ENCODE results near the gene MTMR12.
A peak's percentile ranks its signal among the peaks of the same experiment; 100 is the strongest.
"Not testable (repeated sequence)": the region's sequence is repeated elsewhere in the genome, so short reads cannot be mapped to it uniquely, and the experiment has no call there.

The MTMR12 gene

DNA sequence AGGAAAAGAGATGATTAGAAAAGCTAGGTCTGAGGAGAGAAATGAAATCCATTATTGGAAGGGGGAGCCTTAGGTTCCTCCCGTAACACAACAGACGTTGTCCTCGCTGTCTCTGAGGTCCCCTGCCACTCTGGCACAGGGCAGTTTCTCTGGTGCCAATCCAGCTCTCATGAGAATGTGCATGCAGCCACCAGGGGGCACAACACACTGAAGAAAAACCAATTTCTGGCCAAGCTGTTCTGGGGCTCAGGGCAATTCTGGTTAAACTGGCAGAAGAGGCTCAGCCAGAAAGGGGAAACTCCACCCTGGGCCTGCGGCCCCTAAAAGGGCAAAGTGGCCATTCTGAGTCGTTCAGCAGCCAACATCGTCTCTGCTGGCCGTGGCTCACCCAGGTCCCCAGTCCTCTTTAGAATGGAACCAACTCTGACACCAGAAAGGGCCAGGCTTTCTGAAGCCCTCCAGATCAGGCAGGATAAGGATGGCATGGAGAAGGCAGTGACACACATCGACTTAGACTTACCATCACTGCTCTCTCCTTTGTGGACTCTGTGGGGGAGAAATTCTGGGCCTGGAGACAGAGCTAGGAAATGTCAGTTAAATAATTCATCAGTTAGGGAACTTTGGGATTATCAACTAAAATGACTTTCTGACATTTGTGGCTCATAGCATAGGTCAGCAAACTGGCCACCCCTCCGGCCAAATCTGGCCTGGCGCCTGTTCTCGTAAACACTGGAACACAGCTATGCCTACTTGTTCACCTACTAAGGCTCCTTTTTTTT is 80.1 kb downstream of the MTMR12 start:
- peak; percentile 10 for DNase-seq

- DNase-seq, result no peak
Measured at GRCh38 chr5:32231929-32232328, 80.8 kb downstream of the MTMR12 start.

- DNase-seq, result no peak
Measured at GRCh38 chr5:32231241-32231640, 81.5 kb downstream of the MTMR12 start.

- no peak for DNase-seq
Measured at GRCh38 chr5:32230356-32231099, 82.2 kb downstream of the MTMR12 start.

DNA sequence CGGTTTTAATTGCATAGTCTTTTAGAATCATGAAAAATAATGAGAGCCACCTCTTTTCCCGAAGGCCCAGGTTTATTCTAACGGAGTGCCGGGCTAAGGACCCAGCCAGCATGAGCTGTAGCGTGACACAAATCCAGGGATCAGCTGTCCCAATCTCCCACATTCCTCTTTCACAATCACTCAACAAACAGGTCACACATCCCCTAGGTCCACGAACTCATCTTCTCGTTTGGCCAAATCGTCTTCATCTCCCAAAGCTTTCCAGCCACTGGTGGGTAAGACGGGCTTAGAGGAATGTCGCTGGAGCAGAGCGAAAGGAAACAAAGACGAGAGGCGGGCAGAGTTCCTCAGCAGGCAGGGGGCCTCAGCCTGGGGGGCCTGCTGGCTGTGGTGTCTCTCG is 83.2 kb downstream of the MTMR12 start:
- DNase-seq, result no peak

DNA sequence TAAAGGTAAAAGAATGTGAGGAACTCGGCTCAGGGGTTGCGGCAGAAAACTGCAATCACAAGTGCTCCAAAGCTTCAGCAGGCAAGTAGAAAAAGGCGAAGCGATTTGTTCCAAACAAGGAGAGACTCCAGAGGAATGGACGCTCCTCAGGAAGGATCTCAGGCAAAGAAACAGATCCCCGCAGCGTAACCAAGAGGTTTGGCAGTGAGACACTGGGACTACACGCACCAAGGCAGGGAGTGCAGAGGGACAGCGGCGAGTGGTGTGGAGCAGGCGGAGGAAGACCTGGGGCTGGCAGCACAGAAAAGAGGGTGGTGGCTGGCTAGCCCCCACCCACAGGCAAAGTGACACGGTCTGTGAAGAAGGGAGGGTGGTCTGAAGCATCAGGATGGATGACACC is 83.9 kb downstream of the MTMR12 start:
- DNase-seq, result no peak

DNA sequence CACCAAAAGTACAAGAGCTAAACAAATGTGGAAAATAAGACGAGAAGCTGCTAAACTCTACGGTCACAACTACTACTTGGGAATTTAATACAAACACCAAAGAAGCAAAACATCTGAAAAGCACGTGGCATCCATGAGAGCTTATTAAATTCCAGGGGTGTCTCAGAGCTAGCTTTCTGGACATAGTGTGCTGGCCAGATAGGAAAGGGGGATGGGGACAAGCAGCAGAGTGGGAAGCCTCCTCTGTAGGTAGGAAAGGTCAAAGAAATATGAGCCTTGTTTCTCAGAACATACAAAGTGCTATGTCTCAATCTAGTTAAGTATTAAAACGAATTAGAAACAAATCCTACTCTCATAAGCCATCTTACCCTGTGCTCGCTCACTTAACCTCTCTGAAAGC is 87.3 kb downstream of the MTMR12 start:
- no peak for DNase-seq

GRCh38 chr5:32223972-32224609 is 88.6 kb downstream of the MTMR12 start:
- no peak for DNase-seq

DNA sequence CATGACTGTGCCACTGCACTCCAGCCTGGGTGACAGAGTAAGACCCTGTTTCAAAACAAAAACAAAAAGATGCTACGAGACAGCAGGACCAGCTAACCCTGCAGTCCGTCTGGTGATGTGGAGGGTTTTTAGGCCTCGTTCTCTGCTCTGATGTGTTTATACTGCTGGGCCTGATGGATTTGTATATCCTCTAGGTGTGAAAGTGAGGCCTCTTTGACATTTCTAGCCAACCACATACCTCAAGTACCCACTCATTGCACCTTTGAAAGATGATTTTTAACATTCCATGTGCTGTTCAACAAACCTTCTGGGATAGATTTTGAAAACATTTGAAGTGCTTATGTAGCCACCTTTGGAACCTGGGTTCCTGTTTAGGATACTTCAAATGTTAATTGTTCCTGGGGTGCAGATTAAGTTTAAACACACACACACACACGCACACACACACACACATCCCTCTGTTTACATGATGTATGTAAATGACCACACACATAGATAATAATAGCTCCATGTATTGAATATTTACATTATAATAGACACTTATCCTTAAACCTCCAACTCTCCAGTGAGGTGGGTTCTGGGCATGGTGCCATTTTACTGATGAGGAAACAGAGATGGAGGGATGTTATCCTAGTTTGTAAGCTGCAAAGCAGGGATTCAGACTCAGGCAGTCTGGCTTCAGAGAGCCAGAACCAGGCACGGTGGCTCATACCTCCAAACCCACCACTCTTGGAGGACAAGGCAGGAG is 89.8 kb downstream of the MTMR12 start:
- no peak for DNase-seq

GRCh38 chr5:32217886-32218396 is 94.8 kb downstream of the MTMR12 start:
- DNase-seq, result peak; percentile 32

GRCh38 chr5:32214344-32214743 is 98.4 kb downstream of the MTMR12 start:
- not testable (repeated sequence) for DNase-seq

DNA sequence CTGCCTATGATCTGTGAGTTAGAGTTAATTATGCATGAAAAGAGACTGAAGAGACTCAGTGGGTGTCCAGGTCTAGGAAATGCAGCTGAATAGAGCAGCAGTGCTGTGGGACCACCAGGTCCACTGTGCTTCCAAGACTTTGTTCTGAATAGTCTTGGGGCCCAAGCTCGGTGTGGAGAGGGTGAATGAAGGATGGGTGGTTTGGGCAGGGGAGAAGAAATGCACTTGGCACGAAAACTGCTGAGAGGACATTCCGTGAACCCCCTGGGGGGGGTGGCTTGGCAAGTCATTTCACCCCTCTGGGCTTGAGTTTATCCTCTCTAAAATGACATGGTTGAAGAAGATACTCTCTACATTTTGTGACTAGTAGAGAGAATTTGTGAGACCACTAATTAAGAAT is 102.6 kb downstream of the MTMR12 start:
- DNase-seq, result no peak

- DNase-seq, result not testable (repeated sequence)
Measured at GRCh38 chr5:32208837-32209236, 103.9 kb downstream of the MTMR12 start.

DNA sequence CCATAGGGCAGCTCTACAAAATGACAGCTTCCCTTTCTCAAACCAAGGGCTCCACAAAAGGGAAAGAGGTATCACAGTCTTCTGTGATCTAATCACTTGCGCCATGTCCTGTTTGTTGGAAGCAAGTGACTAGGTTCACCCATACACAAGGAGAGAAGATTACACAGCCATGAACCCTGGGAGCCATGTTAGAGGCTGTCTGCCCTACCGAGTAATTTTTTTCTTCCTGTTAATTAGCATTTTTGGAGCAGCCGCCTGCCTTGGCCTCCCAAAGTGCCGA is 105.4 kb downstream of the MTMR12 start:
- DNase-seq, result no peak

GRCh38 chr5:32206509-32207354 is 106.0 kb downstream of the MTMR12 start:
- DNase-seq, result no peak

GRCh38 chr5:32206053-32206452 is 106.7 kb downstream of the MTMR12 start:
- no peak for DNase-seq

DNA sequence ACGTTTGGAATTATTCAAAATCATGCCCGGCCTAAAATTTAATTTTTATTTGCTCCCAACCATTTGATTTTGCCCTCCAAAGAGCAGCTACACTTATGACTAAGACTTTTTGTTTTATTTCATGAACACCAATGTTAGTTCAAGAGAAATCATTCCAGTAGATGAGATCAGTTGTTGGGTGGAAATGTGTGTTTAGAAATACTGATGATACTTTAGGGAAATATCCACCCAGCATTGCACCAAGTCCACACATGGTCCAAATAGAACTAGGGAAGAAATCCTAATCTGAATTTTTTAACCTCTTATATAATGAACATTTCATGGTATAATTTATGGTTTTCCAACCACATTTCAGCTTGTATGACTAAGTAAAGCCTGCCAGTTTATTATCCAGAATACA is 110.3 kb downstream of the MTMR12 start:
- no peak for DNase-seq

DNA sequence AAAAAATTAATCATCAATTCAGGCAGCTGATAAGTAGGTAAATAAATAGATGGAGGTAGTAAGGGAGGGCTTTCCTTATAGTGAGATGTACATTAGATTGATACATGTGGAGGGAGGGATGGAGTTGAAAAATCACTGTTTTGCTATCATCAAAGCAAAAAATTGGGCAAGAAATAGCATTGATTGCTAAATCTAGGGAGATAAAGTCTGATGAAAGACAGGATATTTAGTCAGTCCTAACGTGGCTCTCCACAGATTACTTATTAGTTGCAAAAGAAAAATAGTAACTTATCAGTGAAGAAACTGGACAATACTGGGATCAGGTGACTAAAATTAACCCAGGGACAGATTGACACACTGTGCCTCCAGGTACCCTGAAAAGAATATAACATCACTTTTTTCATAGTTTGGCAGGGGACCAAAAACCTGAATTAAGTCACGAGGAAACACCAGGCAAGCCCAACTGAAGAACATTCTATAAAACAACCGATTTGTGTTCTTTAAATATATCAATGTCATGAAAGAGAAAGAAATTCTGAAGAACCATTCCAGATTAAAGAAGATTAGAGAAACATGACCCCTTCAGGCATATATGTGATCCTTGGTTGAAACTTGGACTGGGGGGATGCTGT is 111.5 kb downstream of the MTMR12 start:
- no peak for DNase-seq

DNA sequence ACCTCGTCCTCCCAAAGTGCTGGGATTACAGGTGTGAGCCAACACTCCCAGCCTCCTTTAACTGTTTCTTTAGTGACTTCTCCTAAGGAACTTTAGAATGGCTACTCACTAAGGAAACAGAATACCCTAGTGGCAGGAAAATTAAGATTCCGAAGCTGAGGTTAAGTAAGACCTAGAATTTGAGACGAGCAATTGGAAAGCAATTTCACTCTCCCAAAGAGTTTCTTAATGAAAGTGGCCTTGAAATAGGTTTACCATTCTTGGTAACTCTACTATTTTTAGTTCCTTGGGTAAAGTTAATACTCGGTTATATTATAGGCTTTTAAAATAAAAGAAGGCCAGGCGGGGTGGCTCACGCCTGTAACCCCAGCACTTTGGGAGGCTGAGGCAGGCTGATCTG is 115.7 kb downstream of the MTMR12 start:
- no peak for DNase-seq

GRCh38 chr5:32195265-32195664 is 117.5 kb downstream of the MTMR12 start:
- DNase-seq, result no peak

DNA sequence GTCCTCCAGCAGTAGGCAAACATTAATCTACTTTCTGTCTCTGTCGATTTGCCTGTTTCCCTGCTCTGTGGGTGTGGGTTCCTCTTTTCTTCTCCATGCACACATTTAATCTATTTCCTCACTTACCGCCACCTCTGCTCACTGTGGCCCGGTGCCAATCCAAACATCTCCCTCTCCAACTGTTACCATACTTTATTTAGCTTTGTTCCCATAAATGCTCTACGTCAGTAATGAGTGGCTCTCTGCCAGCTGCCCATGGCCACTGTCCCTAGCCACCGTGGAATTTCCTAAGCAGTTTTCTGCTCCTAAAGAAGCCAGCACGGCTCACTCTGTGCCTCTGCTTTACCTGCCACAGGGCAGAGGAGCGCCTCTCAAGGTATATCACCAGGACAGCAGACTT is 119.1 kb downstream of the MTMR12 start:
- DNase-seq, result peak; percentile 86

GRCh38 chr5:32190095-32190494 is 122.6 kb downstream of the MTMR12 start:
- DNase-seq, result no peak

Measured in DMS 273 treated with DMSO at 0.1 percent for 48 hours (cell line).